ENCODE data around the gene RPN1.

GRCh38 chr3:128686465-128686864, 35.8 kb upstream of the RPN1 start:
- TF ChIP-seq CTCF (IDR thresholded peaks at IDR 0.05; ENCODE audit: low read depth, low read length, missing input control), result no peak
- TF ChIP-seq TAF1 (conservative IDR thresholded peaks at IDR 0.05), result no peak
- TF ChIP-seq YY1 (IDR thresholded peaks at IDR 0.05), result no peak
- no peak for TF ChIP-seq HNF4G (IDR thresholded peaks at IDR 0.05)
- TF ChIP-seq REST (IDR thresholded peaks at IDR 0.05), result no peak
- no peak for TF ChIP-seq JUND (IDR thresholded peaks at IDR 0.05)
- no peak for TF ChIP-seq NR2F2 (IDR thresholded peaks at IDR 0.05)
- no peak for TF ChIP-seq RAD21 (IDR thresholded peaks at IDR 0.05)
- no peak for TF ChIP-seq SP1 (IDR thresholded peaks at IDR 0.05)
- TF ChIP-seq EGR1 (IDR thresholded peaks at IDR 0.05; ENCODE audit: low read depth in 2 of 2), result no peak
- no peak for TF ChIP-seq GABPA (IDR thresholded peaks at IDR 0.05 in 1 of 2, conservative IDR thresholded peaks at IDR 0.05 in 1 of 2)
- no peak for TF ChIP-seq MAX (IDR thresholded peaks at IDR 0.05)
